OCI-LY3 (cell line): ENCODE measurements around the gene DDX5.

ENCODE experiments used
- H2AFZ ChIP-seq: fragments of 200-600, 300-600 bp; shearing (Covaris generic); 2 replicates; pipeline ENCODE4 v1.6.0; 2014; ENCODE audit warnings: antibody characterized with exemption, low read depth, low read length
- H3K27ac ChIP-seq: fragments of 200-600, 300-600 bp; sonication (generic); 2 replicates; pipeline ENCODE4 v1.5.1; 2014; ENCODE audit warnings: mild to moderate bottlenecking, low read length, moderate library complexity, mixed read lengths
- H3K27me3 ChIP-seq: fragments of 200-600, 300-600 bp; sonication (generic); 2 replicates; pipeline ENCODE4 v1.6.1; 2014; ENCODE audit warnings: low read depth, low read length, mixed read lengths
- H3K36me3 ChIP-seq: fragments of 200-600, 300-600 bp; sonication (generic); replicated peaks from 2 replicates; pipeline ENCODE3; 2014; ENCODE audit warnings: low read depth, low read length, mixed read lengths
- H3K4me1 ChIP-seq: fragments of 300-600, 200-600 bp; sonication (generic); 2 replicates; pipeline ENCODE4 v1.6.1; 2014; ENCODE audit warnings: low read length, mixed read lengths
- H3K4me2 ChIP-seq: fragments of 200-600, 300-600 bp; sonication (generic); 2 replicates; pipeline ENCODE4 v1.6.1; 2014; ENCODE audit warnings: low read length, mixed read lengths
- H3K4me3 ChIP-seq: fragments of 300-600, 200-600 bp; sonication (generic); 2 replicates; pipeline ENCODE4 v1.5.1; 2014; ENCODE audit warnings: antibody characterized with exemption, mild to moderate bottlenecking, low read length, moderate library complexity
- H3K79me2 ChIP-seq: fragments of 300-600, 200-600 bp; shearing (Covaris generic); 2 replicates; pipeline ENCODE4 v1.6.1; 2014; ENCODE audit warnings: mild to moderate bottlenecking, low read length, mixed read lengths
- H3K9ac ChIP-seq: fragments of 300-600, 200-600 bp; shearing (Covaris generic); 2 replicates; pipeline ENCODE4 v1.6.0; 2014; ENCODE audit warnings: mild to moderate bottlenecking, low read length, moderate library complexity
- H3K9me3 ChIP-seq: fragments of 200-600, 300-600 bp; shearing (Covaris generic); 2 replicates; pipeline ENCODE4 v1.6.1; 2014; ENCODE audit warnings: low read length, mixed read lengths; ENCODE audit not compliant: insufficient read depth
- H4K20me1 ChIP-seq: fragments of 200-600, 300-600 bp; sonication (generic); 2 replicates; pipeline ENCODE4 v1.6.1; 2016; ENCODE audit warnings: low read length, mixed read lengths; ENCODE audit not compliant: insufficient read depth
- EZH2phosphoT487 ChIP-seq: fragments of 200-600 bp; shearing (Covaris generic); IDR thresholded peaks from 2 replicates; pipeline ENCODE4 v1.6.1; 2018; ENCODE audit warnings: antibody characterized with exemption, mixed run types, low read depth
- TF ChIP-seq, protein P1 (sequence below): fragments of 200-600, 300-600 bp; sonication (generic); IDR thresholded peaks from 2 replicates; pipeline ENCODE4 v1.5.1; 2014; ENCODE audit warnings: antibody characterized with exemption, low read length, low read depth

DDX5 gene

DNA sequence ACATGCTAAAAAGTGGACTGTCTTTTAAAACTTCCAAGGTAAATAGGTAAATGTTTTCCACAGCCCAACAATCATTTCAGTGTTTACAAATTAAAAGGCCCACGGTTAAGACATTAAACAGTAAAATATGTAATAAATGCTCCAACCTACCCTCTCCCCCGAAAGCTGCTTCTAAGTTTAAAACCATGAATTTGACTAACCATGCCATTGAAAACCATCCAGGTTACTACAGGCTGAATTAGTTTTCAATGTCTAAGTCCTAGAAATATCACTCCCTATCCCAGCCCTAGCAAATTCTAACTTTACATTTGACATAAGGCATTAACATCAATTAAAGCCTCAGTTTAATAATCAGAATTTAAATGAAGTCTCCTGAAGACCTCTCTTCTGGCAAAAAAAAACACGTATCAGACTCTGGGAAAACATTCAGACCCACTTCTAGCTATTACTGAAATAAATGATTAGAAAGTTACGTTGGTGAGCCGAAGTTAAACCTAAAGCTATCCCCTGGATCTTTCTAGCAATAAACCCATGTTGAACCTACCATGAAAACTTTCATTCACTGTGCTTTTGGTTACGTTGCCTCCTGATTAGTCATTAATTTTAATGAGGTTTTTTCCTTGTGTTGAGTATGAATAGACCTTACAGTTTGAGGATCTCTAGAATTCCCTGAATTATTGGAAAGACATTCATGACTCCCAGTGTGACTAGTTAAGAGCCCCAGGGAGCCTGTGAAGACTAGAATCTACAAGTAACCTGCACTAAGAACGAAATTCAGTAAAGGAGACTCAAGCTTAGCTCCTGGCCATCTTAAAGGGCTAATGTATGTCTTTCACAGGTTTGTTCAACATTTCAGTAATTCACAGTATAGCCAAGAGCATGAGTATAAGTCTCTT, 7.5 kb downstream of the DDX5 start:
- peaks cover 39% of the 10 kb centered on the region for H3K4me1 ChIP-seq
- peaks cover 74% of the 10 kb centered on the region for H3K79me2 ChIP-seq
- H3K4me3 ChIP-seq = no peak overlapping the region
- no peaks in the 10 kb centered on the region for H3K9me3 ChIP-seq
- H3K27ac ChIP-seq = peak overlapping the region; percentile 93
- H2AFZ ChIP-seq = no peak overlapping the region
- H3K9ac ChIP-seq = no peak overlapping the region
- no peaks in the 10 kb centered on the region for H3K27me3 ChIP-seq
- peak overlapping the region; percentile 88 for H3K4me2 ChIP-seq
- TF ChIP-seq EZH2phosphoT487 = no peak
- TF ChIP-seq, protein P1, sequence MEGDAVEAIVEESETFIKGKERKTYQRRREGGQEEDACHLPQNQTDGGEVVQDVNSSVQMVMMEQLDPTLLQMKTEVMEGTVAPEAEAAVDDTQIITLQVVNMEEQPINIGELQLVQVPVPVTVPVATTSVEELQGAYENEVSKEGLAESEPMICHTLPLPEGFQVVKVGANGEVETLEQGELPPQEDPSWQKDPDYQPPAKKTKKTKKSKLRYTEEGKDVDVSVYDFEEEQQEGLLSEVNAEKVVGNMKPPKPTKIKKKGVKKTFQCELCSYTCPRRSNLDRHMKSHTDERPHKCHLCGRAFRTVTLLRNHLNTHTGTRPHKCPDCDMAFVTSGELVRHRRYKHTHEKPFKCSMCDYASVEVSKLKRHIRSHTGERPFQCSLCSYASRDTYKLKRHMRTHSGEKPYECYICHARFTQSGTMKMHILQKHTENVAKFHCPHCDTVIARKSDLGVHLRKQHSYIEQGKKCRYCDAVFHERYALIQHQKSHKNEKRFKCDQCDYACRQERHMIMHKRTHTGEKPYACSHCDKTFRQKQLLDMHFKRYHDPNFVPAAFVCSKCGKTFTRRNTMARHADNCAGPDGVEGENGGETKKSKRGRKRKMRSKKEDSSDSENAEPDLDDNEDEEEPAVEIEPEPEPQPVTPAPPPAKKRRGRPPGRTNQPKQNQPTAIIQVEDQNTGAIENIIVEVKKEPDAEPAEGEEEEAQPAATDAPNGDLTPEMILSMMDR = no peak
- no peaks in the 10 kb centered on the region for H4K20me1 ChIP-seq
- H3K36me3 ChIP-seq = peaks cover 61% of the 10 kb centered on the region

DNA sequence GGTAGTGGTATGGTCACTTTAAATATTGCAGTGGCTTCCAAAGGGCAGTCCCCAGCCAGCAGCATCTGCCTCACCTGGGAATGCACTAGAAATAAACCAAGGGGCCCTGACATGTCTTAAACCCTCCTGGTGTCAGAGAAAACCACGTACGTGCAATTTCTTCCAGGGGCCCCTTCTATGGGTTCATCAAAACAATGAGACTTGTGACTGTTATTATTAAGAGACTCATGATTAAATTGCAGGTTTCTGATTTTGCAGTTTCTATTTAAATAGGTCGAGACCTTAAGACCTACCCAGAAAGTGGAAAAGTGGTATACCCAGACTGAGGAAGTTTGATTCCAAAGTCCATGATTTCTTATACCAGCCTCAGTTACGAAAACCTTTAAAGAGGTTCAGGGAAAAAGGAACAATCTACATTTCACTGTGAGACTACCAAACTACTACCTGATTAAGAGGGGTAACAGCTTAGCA, 8.5 kb downstream of the DDX5 start:
- TF ChIP-seq, protein P1 = no peak
- TF ChIP-seq EZH2phosphoT487 = no peak
- Histone ChIP-seq H3K4me3 (peak overlapping the region; percentile 94), H3K27me3 (no peaks in the 10 kb centered on the region), H3K9ac (peak overlapping the region; percentile 89), H3K79me2 (peaks cover 70% of the 10 kb centered on the region), H3K4me1 (peaks cover 39% of the 10 kb centered on the region), H2AFZ (no peak overlapping the region), H3K4me2 (peak overlapping the region; percentile 88), H3K36me3 (peaks cover 58% of the 10 kb centered on the region), H3K9me3 (no peaks in the 10 kb centered on the region), H4K20me1 (no peaks in the 10 kb centered on the region), H3K27ac (peak overlapping the region; percentile 93)

DNA sequence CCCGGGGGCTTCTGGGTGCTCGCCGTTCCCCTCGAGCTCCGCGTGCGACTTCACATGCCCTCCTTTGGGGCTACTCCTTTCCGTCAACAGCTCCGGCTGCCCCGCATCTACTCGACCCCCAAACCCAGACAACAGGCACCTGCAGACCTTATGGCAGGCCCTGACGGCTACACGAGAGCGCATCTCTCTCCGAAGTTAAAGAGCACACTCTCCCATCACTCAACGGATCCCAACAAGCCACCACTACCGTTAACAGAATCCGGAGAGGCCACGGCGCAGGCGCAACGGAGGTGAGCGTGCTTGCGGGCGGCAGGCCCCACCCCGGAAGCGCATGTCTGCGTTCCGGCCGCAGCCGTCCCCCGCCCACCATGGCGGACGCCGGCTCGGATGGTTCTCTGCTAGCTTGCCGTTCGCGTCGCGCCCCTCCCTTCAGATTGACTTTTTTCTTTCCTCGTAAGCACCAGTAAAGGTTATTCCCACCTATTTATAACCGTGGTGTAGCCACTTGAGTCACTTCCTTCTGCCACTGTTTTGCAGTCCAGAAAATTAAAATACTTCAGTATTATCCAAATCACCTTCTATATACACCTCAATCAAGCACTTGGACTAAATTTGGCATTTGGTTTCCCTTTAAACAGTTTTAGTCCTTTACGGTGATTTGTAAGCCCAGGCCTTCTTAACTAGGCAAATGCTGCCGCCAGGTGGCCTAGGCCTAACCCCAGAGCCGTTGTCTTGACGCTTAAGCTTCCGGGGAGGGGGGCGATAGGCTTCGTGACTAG, 9.1 kb downstream of the DDX5 start, which contains the start of gene POLG2:
TSS of gene POLG2 (minus strand) at position 269 of the 779 bp plus-strand sequence. CDS start at position 183, 86 bp downstream.
- peak within 1 kb of the TSS; percentile 93 for H3K27ac ChIP-seq
- peak within 1 kb of the TSS; percentile 78 for H2AFZ ChIP-seq
- peaks cover 56% of the 10 kb centered on the region for H3K36me3 ChIP-seq
- peak within 1 kb of the TSS; percentile 89 for H3K9ac ChIP-seq
- H4K20me1 ChIP-seq = no peaks in the 10 kb centered on the region
- peaks cover 64% of the 10 kb centered on the region for H3K79me2 ChIP-seq
- no peak for TF ChIP-seq EZH2phosphoT487
- TF ChIP-seq, protein P1 = peak; percentile 62
- peak within 1 kb of the TSS; percentile 94 for H3K4me3 ChIP-seq
- peaks cover 39% of the 10 kb centered on the region for H3K4me1 ChIP-seq
- no peaks in the 10 kb centered on the region for H3K9me3 ChIP-seq
- H3K27me3 ChIP-seq = no peaks in the 10 kb centered on the region
- peak within 1 kb of the TSS; percentile 88 for H3K4me2 ChIP-seq
